Omental fat pad (tissue), 4 donors: Measurements from ENCODE around the gene GAL3ST3. TPM values are rescaled to one million over a fixed set of nuclear protein-coding genes. Genes with fewer than 3 reads are reported as not detected.

Experiments
- ATAC-seq: fragments of 150-250 bp; one replicate; pipeline ENCODE4 v1.9.1; 2016; ENCODE audit warnings: mild to moderate bottlenecking, moderate library complexity; ENCODE audit not compliant: low FRiP score
- DNase-seq: peaks from one replicate; pipeline ENCODE4 v3.0.0-alpha.2; 2019; ENCODE audit warnings: low spot score
- total RNA-seq, 4 donors: library from RNA; depleted of rRNA; stranded (reverse); fragments of >200 nt; gene quantifications; one replicate each; pipeline ENCODE4 v1.1.0, GENCODE V29; 2016
- TF ChIP-seq, protein P1 (sequence below), 3 donors: fragments of 450-650 bp; IDR thresholded peaks; one replicate each; pipeline ENCODE4 v1.5.1; 2016 to 2017; ENCODE audit warnings: antibody characterized with exemption in 3 of 3, mild to moderate bottlenecking in 3 of 3, moderate library complexity in 2 of 3

The GAL3ST3 gene
- total RNA-seq, 4 donors from 2014 or later, result 0.19 to 1.2 TPM; not detected in 2

DNA sequence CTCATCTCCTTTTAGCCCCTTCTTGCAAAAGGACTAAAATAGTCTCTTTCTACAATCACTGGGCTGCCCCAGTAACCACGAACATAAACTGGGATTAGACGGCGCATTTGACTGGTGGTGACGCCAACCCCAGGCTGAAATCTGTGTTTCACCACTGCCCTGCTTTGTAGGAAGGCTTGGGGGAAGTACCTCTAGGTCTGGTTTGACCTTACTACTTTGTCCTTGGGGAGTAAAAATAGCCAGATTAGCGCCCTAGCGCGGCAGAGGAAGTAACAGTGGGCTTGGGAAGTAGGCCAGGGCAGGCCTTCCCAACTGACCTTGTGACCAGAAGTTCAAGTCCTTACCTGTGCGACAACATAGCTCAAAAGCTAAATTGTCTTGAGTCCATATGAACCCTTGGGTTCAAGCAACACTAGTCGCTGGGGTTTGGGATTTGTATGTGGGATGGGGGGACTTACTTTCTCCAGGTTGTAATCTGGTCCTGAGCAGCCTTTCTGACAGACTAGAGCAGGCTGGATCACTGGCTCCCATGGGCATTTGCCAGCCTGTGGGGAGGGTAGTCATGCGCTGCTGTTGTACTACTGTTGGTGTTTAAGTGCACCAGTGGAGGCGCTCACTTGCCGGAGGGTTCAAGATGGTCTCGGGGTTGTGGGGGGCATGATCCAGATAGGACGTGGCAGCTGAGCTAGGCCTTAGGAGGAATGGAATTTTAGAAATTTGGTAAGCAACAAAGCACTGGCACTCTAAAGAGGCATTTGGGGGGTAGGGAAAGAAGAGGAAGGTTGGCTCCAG is 20.2 kb upstream of the GAL3ST3 start:
- TF ChIP-seq, protein P1, sequence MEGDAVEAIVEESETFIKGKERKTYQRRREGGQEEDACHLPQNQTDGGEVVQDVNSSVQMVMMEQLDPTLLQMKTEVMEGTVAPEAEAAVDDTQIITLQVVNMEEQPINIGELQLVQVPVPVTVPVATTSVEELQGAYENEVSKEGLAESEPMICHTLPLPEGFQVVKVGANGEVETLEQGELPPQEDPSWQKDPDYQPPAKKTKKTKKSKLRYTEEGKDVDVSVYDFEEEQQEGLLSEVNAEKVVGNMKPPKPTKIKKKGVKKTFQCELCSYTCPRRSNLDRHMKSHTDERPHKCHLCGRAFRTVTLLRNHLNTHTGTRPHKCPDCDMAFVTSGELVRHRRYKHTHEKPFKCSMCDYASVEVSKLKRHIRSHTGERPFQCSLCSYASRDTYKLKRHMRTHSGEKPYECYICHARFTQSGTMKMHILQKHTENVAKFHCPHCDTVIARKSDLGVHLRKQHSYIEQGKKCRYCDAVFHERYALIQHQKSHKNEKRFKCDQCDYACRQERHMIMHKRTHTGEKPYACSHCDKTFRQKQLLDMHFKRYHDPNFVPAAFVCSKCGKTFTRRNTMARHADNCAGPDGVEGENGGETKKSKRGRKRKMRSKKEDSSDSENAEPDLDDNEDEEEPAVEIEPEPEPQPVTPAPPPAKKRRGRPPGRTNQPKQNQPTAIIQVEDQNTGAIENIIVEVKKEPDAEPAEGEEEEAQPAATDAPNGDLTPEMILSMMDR (IDR thresholded peaks at IDR 0.05), result no peak
- ATAC-seq (peak; percentile 13), DNase-seq (no peak)

DNA sequence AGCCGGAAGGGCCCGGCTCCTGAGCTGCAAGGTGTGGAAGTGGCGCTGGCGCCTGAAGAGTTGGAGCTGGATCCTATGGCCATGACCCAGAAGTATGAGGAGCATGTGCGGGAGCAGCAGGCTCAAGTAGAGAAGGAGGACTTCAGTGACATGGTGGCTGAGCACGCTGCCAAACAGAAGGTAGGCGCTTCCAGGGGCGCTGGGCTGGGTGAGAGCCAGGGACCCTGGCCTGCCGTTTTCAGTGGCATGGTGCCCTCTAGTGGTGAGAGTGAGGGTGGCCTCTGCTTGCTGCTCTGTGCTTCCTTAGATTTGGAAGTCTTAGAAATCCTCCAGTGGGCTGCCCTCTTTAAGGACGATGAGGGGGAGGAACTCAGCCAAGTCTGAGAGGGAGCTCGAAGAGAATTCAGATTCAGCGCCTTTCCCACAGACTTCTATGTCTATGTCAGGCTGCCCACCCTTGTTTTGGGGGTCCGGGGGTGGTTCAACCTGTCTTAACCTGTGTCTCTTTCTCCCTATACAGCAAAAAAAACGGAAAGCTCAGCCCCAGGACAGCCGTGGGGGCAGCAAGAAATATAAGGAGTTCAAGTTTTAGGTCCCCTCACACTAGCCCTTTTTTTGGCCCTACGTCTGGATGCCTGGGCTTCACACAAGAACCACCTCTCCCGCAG is 19.3 kb upstream of the GAL3ST3 start:
- DNase-seq (peak; percentile 73), ATAC-seq (peak; percentile 37)
- TF ChIP-seq, protein P1 (IDR thresholded peaks at IDR 0.05), result peak in 1 of 3 donors; percentile 75

DNA sequence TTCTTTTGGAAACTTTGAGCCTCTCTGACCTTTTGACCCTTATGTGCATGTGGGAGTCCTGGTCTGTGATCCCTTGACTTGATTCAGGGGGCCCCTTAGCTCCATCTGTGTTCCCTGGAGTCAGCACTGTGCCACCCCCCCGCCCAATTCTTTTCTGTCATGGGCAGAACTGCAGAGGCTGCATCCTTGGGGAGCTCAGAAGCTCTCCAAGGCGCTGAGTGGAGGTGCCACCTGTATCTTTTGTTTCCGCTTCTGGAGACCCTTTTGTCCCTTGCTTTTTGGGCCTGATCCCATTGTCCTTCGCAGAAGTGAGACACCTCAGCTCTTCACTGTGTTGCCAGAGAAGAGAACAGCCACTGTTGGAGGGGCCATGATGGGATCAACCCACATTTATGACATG is 18.7 kb upstream of the GAL3ST3 start:
- TF ChIP-seq, protein P1 (IDR thresholded peaks at IDR 0.05), result no peak
- ATAC-seq, result no peak
- DNase-seq, result no peak

DNA sequence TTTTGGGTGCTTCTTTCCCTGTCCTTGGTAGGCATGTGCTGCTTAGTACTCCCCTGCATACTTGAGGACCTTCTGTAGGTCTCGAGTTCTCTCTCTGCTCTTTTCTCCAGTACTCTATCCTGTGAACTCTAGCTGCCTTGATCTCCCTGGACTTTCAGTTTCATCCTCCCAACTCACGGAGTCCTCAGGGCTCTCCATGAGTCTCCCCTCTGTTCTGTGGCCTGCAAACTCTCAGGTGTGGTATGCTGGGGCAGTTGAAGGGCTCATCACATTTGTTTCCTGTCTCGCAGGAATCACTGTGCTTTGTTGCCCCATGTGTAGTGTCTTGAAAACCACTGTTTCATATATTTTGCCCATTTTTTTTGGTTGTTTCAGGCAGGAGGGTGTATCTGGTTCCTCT is 17.8 kb upstream of the GAL3ST3 start:
- DNase-seq, result no peak
- TF ChIP-seq, protein P1 (IDR thresholded peaks at IDR 0.05), result no peak
- no peak for ATAC-seq

DNA sequence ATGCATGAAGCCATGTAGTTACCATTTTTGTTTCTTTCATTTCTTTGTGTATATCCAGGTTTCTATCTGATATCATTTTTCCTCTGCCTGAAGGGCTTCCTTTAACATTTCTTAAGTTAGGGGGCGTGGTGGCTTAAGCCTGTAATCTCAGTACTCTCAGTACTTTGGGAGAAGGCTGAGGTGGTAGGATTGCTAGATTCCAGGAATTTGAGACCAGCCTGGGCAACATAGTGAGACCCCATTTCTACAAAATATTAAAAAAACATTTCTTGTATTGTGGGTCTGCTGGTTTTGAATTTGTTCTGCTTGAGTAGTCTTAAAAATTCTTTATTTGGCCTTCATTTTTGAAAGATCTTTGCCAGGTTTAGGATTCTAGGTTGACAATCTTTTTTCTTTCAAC is 15.6 kb upstream of the GAL3ST3 start:
- no peak for DNase-seq
- no peak for ATAC-seq
- TF ChIP-seq, protein P1 (IDR thresholded peaks at IDR 0.05), result no peak

DNA sequence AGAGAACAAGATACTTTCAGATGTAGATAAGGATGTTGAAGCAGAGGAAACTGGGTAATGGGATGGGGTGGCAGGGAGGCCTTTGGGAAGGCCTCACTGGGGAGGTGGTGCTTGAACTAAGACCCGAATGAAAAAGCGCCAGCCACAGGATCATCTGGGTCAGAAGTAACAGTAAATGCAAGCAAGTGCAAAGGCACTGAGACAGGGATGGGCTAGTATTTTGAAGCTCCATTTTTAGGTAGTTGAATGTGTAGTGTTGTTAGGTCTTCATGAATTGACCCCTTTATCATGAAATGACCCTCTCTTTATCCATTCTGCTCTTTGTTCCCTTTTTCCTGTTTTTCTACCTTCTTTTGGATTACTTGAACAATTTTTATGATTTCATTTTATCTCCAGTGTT is 14.9 kb upstream of the GAL3ST3 start:
- TF ChIP-seq, protein P1 (IDR thresholded peaks at IDR 0.05), result no peak
- DNase-seq, result no peak
- ATAC-seq, result no peak

DNA sequence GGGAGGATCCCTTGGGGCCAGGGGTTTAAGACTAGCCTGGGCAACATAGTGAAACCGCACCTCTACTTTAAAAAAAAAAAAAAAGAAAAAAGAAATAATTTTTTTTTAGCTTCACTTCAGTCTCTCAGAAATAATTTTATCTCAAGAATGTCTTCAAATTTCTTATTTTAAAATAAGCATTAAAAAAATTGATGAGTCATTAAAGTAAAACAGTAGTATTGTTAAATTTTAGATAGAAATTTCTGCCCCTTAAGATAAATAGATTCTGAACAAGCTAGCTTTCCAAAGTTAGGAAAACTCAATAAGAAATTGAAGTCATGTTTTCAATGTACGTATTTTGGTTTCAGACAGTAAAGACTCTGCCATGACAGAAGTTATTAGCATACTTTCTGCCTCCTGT is 13.4 kb upstream of the GAL3ST3 start:
- DNase-seq, result no peak
- TF ChIP-seq, protein P1 (IDR thresholded peaks at IDR 0.05), result no peak
- ATAC-seq, result no peak
